Measurements from ENCODE around the gene PNMT.

GRCh38 chr17:39663688-39664580 lies 4.3 kb upstream of the PNMT start:
- TF ChIP-seq USF1 (IDR thresholded peaks at IDR 0.05) (no peak), REST (IDR thresholded peaks at IDR 0.05; ENCODE audit: low read depth) (no peak), EGR1 (IDR thresholded peaks at IDR 0.05) (no peak), RAD21 (IDR thresholded peaks at IDR 0.05; ENCODE audit: low read depth) (no peak; the same call in 1 of the 2 replicates)
- TF ChIP-seq, protein P1, sequence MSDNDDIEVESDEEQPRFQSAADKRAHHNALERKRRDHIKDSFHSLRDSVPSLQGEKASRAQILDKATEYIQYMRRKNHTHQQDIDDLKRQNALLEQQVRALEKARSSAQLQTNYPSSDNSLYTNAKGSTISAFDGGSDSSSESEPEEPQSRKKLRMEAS (IDR thresholded peaks at IDR 0.05): peak; percentile 36
